HepG2 (cell line): ENCODE measurements around the gene PTPMT1.

Source experiments
- HCFC1 ChIP-seq: fragments of 150-350 bp; IDR thresholded peaks from 2 replicates; pipeline ENCODE4 v1.6.1; 2014; ENCODE audit warnings: low read depth, low read length
- JUND ChIP-seq: sonication (generic); formaldehyde crosslinking; IDR thresholded peaks from 2 replicates; pipeline ENCODE4 v1.8.0; 2022; ENCODE audit warnings: mild to moderate bottlenecking, missing genetic modification reagents
- NFATC3 ChIP-seq: sonication (generic); formaldehyde crosslinking; IDR thresholded peaks from 2 replicates; pipeline ENCODE4 v1.5.1; 2020; ENCODE audit warnings: mild to moderate bottlenecking, missing genetic modification reagents
- NR2C2 ChIP-seq: sonication (generic); formaldehyde crosslinking; IDR thresholded peaks from 2 replicates; pipeline ENCODE4 v1.4.0; 2020; ENCODE audit warnings: missing genetic modification reagents, mild to moderate bottlenecking, moderate library complexity, borderline replicate concordance
- ZNF816 ChIP-seq: sonication (generic); formaldehyde crosslinking; IDR thresholded peaks from 2 replicates; pipeline ENCODE4 v1.8.0; 2022; ENCODE audit warnings: missing genetic modification reagents, mild to moderate bottlenecking, borderline replicate concordance
- TF ChIP-seq, protein P1 (sequence below): sonication (generic); formaldehyde crosslinking; IDR thresholded peaks from 2 replicates; pipeline ENCODE4 v1.5.0; 2020; ENCODE audit warnings: mild to moderate bottlenecking, missing genetic modification reagents, moderate library complexity
- TF ChIP-seq, protein P2 (sequence below): IDR thresholded peaks from 2 replicates; pipeline ENCODE4 v1.6.1; 2016; ENCODE audit warnings: low read depth, missing genetic modification reagents, missing compliant biosample characterization

DNA sequence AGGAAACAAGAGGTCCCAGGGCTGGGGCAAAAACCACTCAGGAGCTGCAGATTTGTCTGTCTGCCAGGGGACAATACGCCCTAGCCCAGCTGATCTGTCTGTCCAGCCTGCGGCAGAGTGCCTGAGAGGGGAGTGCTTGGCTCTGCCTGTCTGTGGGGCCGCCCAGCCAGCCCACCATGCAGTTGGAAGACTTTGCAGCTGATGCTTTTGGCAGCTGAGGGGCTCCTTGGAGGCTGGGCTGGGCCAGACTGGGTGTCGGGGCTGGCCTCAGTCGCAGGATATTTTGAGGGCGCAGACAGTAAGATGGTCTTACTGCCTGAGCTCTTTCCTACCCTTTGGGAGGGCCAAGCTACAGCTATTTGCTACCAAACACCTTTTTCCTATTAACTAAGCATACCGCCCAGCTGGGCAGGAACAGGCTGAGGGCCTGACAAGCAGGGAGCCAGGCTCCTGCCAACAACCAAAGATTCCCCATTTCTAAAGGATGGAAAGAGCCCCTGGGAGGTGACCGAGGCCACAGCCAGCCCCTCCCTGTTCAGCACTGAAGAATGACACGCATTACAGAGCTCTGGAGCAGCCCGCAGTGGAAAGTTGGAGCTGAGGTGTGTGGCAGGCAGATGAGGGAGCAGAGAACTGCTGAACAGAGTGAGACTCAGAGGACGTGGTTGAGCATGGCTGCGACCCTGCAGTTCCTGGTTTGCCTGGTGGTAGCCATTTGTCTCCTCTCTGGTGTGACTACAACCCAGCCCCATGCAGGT is 20.9 kb downstream of the PTPMT1 start, which contains the start of gene FAM180B:
- TF ChIP-seq, protein P1, sequence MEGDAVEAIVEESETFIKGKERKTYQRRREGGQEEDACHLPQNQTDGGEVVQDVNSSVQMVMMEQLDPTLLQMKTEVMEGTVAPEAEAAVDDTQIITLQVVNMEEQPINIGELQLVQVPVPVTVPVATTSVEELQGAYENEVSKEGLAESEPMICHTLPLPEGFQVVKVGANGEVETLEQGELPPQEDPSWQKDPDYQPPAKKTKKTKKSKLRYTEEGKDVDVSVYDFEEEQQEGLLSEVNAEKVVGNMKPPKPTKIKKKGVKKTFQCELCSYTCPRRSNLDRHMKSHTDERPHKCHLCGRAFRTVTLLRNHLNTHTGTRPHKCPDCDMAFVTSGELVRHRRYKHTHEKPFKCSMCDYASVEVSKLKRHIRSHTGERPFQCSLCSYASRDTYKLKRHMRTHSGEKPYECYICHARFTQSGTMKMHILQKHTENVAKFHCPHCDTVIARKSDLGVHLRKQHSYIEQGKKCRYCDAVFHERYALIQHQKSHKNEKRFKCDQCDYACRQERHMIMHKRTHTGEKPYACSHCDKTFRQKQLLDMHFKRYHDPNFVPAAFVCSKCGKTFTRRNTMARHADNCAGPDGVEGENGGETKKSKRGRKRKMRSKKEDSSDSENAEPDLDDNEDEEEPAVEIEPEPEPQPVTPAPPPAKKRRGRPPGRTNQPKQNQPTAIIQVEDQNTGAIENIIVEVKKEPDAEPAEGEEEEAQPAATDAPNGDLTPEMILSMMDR (CRISPR knock-in tag) = no peak
- no peak for TF ChIP-seq JUND (CRISPR knock-in tag)
- TF ChIP-seq, protein P2, sequence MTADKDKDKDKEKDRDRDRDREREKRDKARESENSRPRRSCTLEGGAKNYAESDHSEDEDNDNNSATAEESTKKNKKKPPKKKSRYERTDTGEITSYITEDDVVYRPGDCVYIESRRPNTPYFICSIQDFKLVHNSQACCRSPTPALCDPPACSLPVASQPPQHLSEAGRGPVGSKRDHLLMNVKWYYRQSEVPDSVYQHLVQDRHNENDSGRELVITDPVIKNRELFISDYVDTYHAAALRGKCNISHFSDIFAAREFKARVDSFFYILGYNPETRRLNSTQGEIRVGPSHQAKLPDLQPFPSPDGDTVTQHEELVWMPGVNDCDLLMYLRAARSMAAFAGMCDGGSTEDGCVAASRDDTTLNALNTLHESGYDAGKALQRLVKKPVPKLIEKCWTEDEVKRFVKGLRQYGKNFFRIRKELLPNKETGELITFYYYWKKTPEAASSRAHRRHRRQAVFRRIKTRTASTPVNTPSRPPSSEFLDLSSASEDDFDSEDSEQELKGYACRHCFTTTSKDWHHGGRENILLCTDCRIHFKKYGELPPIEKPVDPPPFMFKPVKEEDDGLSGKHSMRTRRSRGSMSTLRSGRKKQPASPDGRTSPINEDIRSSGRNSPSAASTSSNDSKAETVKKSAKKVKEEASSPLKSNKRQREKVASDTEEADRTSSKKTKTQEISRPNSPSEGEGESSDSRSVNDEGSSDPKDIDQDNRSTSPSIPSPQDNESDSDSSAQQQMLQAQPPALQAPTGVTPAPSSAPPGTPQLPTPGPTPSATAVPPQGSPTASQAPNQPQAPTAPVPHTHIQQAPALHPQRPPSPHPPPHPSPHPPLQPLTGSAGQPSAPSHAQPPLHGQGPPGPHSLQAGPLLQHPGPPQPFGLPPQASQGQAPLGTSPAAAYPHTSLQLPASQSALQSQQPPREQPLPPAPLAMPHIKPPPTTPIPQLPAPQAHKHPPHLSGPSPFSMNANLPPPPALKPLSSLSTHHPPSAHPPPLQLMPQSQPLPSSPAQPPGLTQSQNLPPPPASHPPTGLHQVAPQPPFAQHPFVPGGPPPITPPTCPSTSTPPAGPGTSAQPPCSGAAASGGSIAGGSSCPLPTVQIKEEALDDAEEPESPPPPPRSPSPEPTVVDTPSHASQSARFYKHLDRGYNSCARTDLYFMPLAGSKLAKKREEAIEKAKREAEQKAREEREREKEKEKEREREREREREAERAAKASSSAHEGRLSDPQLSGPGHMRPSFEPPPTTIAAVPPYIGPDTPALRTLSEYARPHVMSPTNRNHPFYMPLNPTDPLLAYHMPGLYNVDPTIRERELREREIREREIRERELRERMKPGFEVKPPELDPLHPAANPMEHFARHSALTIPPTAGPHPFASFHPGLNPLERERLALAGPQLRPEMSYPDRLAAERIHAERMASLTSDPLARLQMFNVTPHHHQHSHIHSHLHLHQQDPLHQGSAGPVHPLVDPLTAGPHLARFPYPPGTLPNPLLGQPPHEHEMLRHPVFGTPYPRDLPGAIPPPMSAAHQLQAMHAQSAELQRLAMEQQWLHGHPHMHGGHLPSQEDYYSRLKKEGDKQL = no peak
- TF ChIP-seq NFATC3 (CRISPR knock-in tag) = no peak
- no peak for TF ChIP-seq ZNF816 (CRISPR knock-in tag)
- TF ChIP-seq HCFC1 = no peak
- no peak for TF ChIP-seq NR2C2
